H9 (cell line): ENCODE results near the gene L3MBTL4. TPM values are rescaled to one million over a fixed set of nuclear protein-coding genes. Genes with fewer than 3 reads are reported as not detected.

Experiments
- DNase-seq: peaks from one replicate; pipeline ENCODE4 v3.0.0-alpha.2; 2017
- H2AFZ ChIP-seq: one replicate; pipeline ENCODE4 v1.6.1; 2013; ENCODE audit warnings: mild to moderate bottlenecking, low read length, control low read depth, moderate library complexity
- H2AK5ac ChIP-seq: 2 replicates; pipeline ENCODE4 v1.6.1; 2013; ENCODE audit warnings: low read length, control low read depth, mixed read lengths; ENCODE audit not compliant: insufficient read length
- H2BK120ac ChIP-seq: one replicate; pipeline ENCODE4 v1.6.1; 2013; ENCODE audit warnings: low read depth, mild to moderate bottlenecking, low read length, control low read depth, inconsistent platforms; ENCODE audit not compliant: poor library complexity, severe bottlenecking
- H2BK12ac ChIP-seq: 2 replicates; pipeline ENCODE4 v1.6.1; 2013; ENCODE audit warnings: low read length, control low read depth, mixed read lengths, low read depth; ENCODE audit not compliant: insufficient read length
- H2BK15ac ChIP-seq: 2 replicates; pipeline ENCODE4 v1.6.1; 2013; ENCODE audit warnings: low read depth, low read length, control low read depth
- H2BK20ac ChIP-seq: one replicate; pipeline ENCODE4 v1.6.1; 2013; ENCODE audit warnings: low read depth, mild to moderate bottlenecking, low read length, control low read depth, inconsistent platforms; ENCODE audit not compliant: poor library complexity, severe bottlenecking
- H2BK5ac ChIP-seq: 2 replicates; pipeline ENCODE4 v1.6.1; 2013; ENCODE audit warnings: low read length, control low read depth, mixed read lengths; ENCODE audit not compliant: insufficient read length
- H3K14ac ChIP-seq: 2 replicates; pipeline ENCODE4 v1.6.1; 2013; ENCODE audit warnings: low read length, control low read depth; ENCODE audit not compliant: insufficient read depth
- H3K18ac ChIP-seq: 2 replicates; pipeline ENCODE4 v1.6.1; 2013; ENCODE audit warnings: low read depth, mild to moderate bottlenecking, mixed read lengths, low read length, control low read depth; ENCODE audit not compliant: insufficient read length
- H3K23ac ChIP-seq: 2 replicates; pipeline ENCODE4 v1.6.1; 2013; ENCODE audit warnings: low read length, control low read depth, mixed read lengths, low read depth; ENCODE audit not compliant: insufficient read length
- H3K23me2 ChIP-seq: 2 replicates; pipeline ENCODE4 v1.6.1; 2013; ENCODE audit warnings: low read depth, mild to moderate bottlenecking, mixed read lengths, low read length, control low read depth; ENCODE audit not compliant: insufficient read length, poor library complexity, severe bottlenecking
- H3K27ac ChIP-seq: 2 replicates; pipeline ENCODE4 v1.5.1; 2013; ENCODE audit warnings: low read length, control low read depth, mixed read lengths, low read depth; ENCODE audit not compliant: insufficient read length
- H3K27me3 ChIP-seq: 2 replicates; pipeline ENCODE4 v1.6.1; 2013; ENCODE audit warnings: low read length, control low read depth, inconsistent platforms; ENCODE audit not compliant: insufficient read depth
- H3K4ac ChIP-seq: 2 replicates; pipeline ENCODE4 v1.6.1; 2013; ENCODE audit warnings: low read depth, mild to moderate bottlenecking, control low read depth, inconsistent platforms, low read length, moderate library complexity
- H3K4me1 ChIP-seq: 2 replicates; pipeline ENCODE4 v1.6.1; 2013; ENCODE audit warnings: low read length, control low read depth, inconsistent platforms; ENCODE audit not compliant: insufficient read depth
- H3K4me2 ChIP-seq: 2 replicates; pipeline ENCODE4 v1.6.1; 2013; ENCODE audit warnings: low read length, control low read depth, mixed read lengths; ENCODE audit not compliant: insufficient read length, insufficient read depth
- H3K56ac ChIP-seq: 2 replicates; pipeline ENCODE4 v1.6.1; 2013; ENCODE audit warnings: low read depth, mild to moderate bottlenecking, mixed read lengths, low read length, control low read depth; ENCODE audit not compliant: insufficient read length
- H3K79me1 ChIP-seq: 2 replicates; pipeline ENCODE4 v1.6.1; 2013; ENCODE audit warnings: low read depth, mild to moderate bottlenecking, moderate library complexity, low read length, control low read depth, inconsistent platforms; ENCODE audit not compliant: insufficient read depth, poor library complexity, severe bottlenecking
- H3K79me2 ChIP-seq: 2 replicates; pipeline ENCODE4 v1.6.1; 2013; ENCODE audit warnings: low read length, control low read depth, inconsistent platforms; ENCODE audit not compliant: insufficient read depth
- H3K9ac ChIP-seq: 2 replicates; pipeline ENCODE4 v1.6.1; 2013; ENCODE audit warnings: low read length, control low read depth, mixed read lengths; ENCODE audit not compliant: insufficient read length; ENCODE audit errors: extremely low read depth
- H3K9me3 ChIP-seq: one replicate; pipeline ENCODE4 v1.6.1; 2013; ENCODE audit warnings: low read depth, low read length, inconsistent platforms; ENCODE audit not compliant: control insufficient read depth
- H3T11ph ChIP-seq: one replicate; pipeline ENCODE4 v1.6.1; 2013; ENCODE audit warnings: mild to moderate bottlenecking, low read length, control low read depth, inconsistent platforms
- H4K20me1 ChIP-seq: one replicate; pipeline ENCODE4 v1.6.1; 2013; ENCODE audit not compliant: control insufficient read depth, insufficient read length, insufficient read depth
- H4K5ac ChIP-seq: 2 replicates; pipeline ENCODE4 v1.6.1; 2013; ENCODE audit warnings: low read depth, mild to moderate bottlenecking, mixed read lengths, low read length, control low read depth; ENCODE audit not compliant: insufficient read length
- H4K8ac ChIP-seq: replicated peaks from 2 replicates; pipeline ENCODE4 v1.6.1; 2013; ENCODE audit warnings: low read length, control low read depth, mixed read lengths, low read depth; ENCODE audit not compliant: insufficient read length
- H4K91ac ChIP-seq: 2 replicates; pipeline ENCODE4 v1.6.1; 2013; ENCODE audit warnings: low read depth, mild to moderate bottlenecking, moderate library complexity, mixed read lengths, low read length, control low read depth; ENCODE audit not compliant: insufficient read length
- H3K27ac Mint-ChIP-seq, 3 experiments: 2 replicates in 2 of 3; 3 replicates in 1 of 3; pipeline ENCODE4 v1.8.0; 2020 to 2021; ENCODE audit warnings: mixed read lengths in 3 of 3, mild to moderate bottlenecking in 1 of 3, moderate library complexity in 1 of 3
- H3K27me3 Mint-ChIP-seq: 2 replicates; pipeline ENCODE4 v1.8.0; 2021; ENCODE audit warnings: low read depth, mild to moderate bottlenecking, moderate library complexity, mixed read lengths
- H3K36me3 Mint-ChIP-seq, 3 experiments: 2 replicates in 2 of 3; 3 replicates in 1 of 3; pipeline ENCODE4 v1.8.0; 2020 to 2021; ENCODE audit warnings: low read depth in 3 of 3, mixed read lengths in 3 of 3; ENCODE audit not compliant: insufficient read depth in 1 of 3
- H3K4me1 Mint-ChIP-seq, 2 experiments: 2 replicates each; pipeline ENCODE4 v1.8.0; 2020; ENCODE audit warnings: mixed read lengths in 2 of 2
- H3K4me3 Mint-ChIP-seq, 2 experiments: 2 replicates in 1 of 2; 3 replicates in 1 of 2; pipeline ENCODE4 v1.8.0; 2020 to 2021; ENCODE audit warnings: mild to moderate bottlenecking in 2 of 2, mixed read lengths in 2 of 2, moderate library complexity in 1 of 2
- H3K9me3 Mint-ChIP-seq, 2 experiments: 2 replicates in 1 of 2; 3 replicates in 1 of 2; pipeline ENCODE4 v1.8.0; 2020; ENCODE audit warnings: mild to moderate bottlenecking in 2 of 2, mixed read lengths in 2 of 2, moderate library complexity in 1 of 2
- WGBS: extraction: QIAGEN DNeasy Blood & Tissue Kit; methylation state at CpG from one replicate; pipeline ENCODE4 v1.1.7; 2013; ENCODE audit warnings: missing lambda C conversion rate, low lambda C conversion rate, mixed read lengths; ENCODE audit not compliant: insufficient read length; ENCODE audit errors: extremely low coverage; 5-methylcytosine and 5-hydroxymethylcytosine counted together
- total RNA-seq: library from RNA; stranded (reverse); gene quantifications from 2 replicates; pipeline ENCODE4 v1.2.1, GENCODE V29; 2021
- TF ChIP-seq, protein P1 (sequence below): fragments of 200-600 bp; sonication (generic); conservative IDR thresholded peaks from 3 replicates; pipeline ENCODE4 v1.8.0; 2021; ENCODE audit warnings: antibody characterized with exemption, mild to moderate bottlenecking

The L3MBTL4 gene
- total RNA-seq, 1 experiment from 2014 or later = 1.9 TPM

GRCh38 chr18:6406910-6407470, 7.7 kb downstream of the L3MBTL4 start:
- Mint-ChIP-seq H3K27ac (no peak overlapping the region), H3K27me3 (peaks cover 5% of the 10 kb centered on the region), H3K36me3 (no peaks in the 10 kb centered on the region), H3K9me3 (no peaks in the 10 kb centered on the region), H3K4me3 (no peak overlapping the region), H3K4me1 (peaks cover 12 to 13% of the 10 kb centered on the region in 2 experiments)
- Histone ChIP-seq H3K4ac (no peak overlapping the region), H3K9ac (no peak overlapping the region), H4K8ac (no peak overlapping the region), H3T11ph (no peak overlapping the region), H2BK20ac (no peak overlapping the region), H4K91ac (no peak overlapping the region), H2BK12ac (no peak overlapping the region), H3K79me2 (no peaks in the 10 kb centered on the region), H3K27me3 (no peaks in the 10 kb centered on the region), H2BK5ac (no peak overlapping the region), H4K5ac (no peak overlapping the region), H3K9me3 (no peaks in the 10 kb centered on the region), H3K18ac (no peak overlapping the region), H4K20me1 (no peaks in the 10 kb centered on the region), H3K79me1 (no peaks in the 10 kb centered on the region), H3K14ac (no peak overlapping the region), H3K56ac (no peak overlapping the region), H3K27ac (no peak overlapping the region), H3K4me1 (peaks cover 2% of the 10 kb centered on the region; the same call in 1 of the 2 replicates), H3K4me2 (no peak overlapping the region), H2BK120ac (no peak overlapping the region), H2AFZ (no peak overlapping the region), H2BK15ac (no peak overlapping the region), H3K23me2 (no peaks in the 10 kb centered on the region), H2AK5ac (no peak overlapping the region), H3K23ac (no peak overlapping the region)
- TF ChIP-seq, protein P1, sequence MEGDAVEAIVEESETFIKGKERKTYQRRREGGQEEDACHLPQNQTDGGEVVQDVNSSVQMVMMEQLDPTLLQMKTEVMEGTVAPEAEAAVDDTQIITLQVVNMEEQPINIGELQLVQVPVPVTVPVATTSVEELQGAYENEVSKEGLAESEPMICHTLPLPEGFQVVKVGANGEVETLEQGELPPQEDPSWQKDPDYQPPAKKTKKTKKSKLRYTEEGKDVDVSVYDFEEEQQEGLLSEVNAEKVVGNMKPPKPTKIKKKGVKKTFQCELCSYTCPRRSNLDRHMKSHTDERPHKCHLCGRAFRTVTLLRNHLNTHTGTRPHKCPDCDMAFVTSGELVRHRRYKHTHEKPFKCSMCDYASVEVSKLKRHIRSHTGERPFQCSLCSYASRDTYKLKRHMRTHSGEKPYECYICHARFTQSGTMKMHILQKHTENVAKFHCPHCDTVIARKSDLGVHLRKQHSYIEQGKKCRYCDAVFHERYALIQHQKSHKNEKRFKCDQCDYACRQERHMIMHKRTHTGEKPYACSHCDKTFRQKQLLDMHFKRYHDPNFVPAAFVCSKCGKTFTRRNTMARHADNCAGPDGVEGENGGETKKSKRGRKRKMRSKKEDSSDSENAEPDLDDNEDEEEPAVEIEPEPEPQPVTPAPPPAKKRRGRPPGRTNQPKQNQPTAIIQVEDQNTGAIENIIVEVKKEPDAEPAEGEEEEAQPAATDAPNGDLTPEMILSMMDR = no peak
- WGBS = no CpG with 5 or more reads among the region's 8 CpGs
- no peak for DNase-seq
